ENCODE measurements around the gene CHST11. TPM values are rescaled to one million over a fixed set of nuclear protein-coding genes. Genes with fewer than 3 reads are reported as not detected.

The CHST11 gene
- total RNA-seq, 1 experiment from 2014 or later = 6.7 TPM

DNA sequence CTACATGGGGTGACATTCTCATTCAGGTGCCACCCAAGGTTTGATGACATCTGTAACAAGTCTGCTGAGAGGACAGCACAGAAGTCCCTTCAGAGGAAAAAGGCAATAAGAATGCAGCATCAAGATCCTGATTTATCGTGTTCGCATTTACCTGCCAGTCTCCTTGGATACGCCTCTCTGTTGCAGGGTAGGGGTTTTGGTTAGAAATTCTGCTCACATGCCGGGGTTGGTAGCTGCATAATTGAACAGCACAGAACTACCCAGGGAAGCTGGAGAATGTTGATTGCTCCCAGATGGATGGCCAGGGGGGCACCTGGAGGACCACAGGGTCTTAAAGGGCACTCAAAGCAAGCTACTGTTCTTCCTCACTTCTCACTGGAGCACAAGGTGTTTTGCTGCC is 31.1 kb upstream of the CHST11 start:
- H4K8ac ChIP-seq (replicated peaks; ENCODE audit: insufficient read length, low read depth, low read length) = no peak overlapping the region
- H3K9ac ChIP-seq (ENCODE audit: extremely low read depth, insufficient read length, low read length) = no peak overlapping the region
- Mint-ChIP-seq H3K27me3 (ENCODE audit: low read depth) (peaks cover 7% of the 10 kb centered on the region; the same call in 1 of the 2 replicates), H3K36me3 (ENCODE audit: insufficient read depth in 1 of 3, low read depth in 3 of 3) (peaks cover 2 to 11% (median 10%) of the 10 kb centered on the region in 3 experiments; a peak in 5 of 7 replicates), H3K4me3 (no peak overlapping the region), H3K4me1 (peaks cover 0 to 3% of the 10 kb centered on the region in 2 experiments; a peak in 2 of 4 replicates), H3K9me3 (peaks cover 10 to 13% of the 10 kb centered on the region in 2 experiments; a peak in 4 of 5 replicates), H3K27ac (no peak overlapping the region)
- no peak overlapping the region for H3K4ac ChIP-seq (ENCODE audit: low read depth, low read length)
- no peak overlapping the region for H3K14ac ChIP-seq (ENCODE audit: insufficient read depth, low read length)
- H3K56ac ChIP-seq (ENCODE audit: insufficient read length, low read depth, low read length) = no peak overlapping the region
- no peaks in the 10 kb centered on the region for H3K27me3 ChIP-seq (ENCODE audit: insufficient read depth, low read length)
- H3K4me1 ChIP-seq (ENCODE audit: insufficient read depth, low read length) = no peaks in the 10 kb centered on the region; the same call in 1 of the 2 replicates
- H2BK5ac ChIP-seq (ENCODE audit: insufficient read length, low read length) = no peak overlapping the region
- H2AK5ac ChIP-seq (ENCODE audit: insufficient read length, low read length) = no peak overlapping the region
- H4K5ac ChIP-seq (ENCODE audit: insufficient read length, low read depth, low read length) = no peak overlapping the region
- H3K79me1 ChIP-seq (ENCODE audit: insufficient read depth, low read depth, low read length, poor library complexity, severe bottlenecking) = no peaks in the 10 kb centered on the region
- no peak overlapping the region for H2BK120ac ChIP-seq (ENCODE audit: low read depth, low read length, poor library complexity, severe bottlenecking)
- H3K79me2 ChIP-seq (ENCODE audit: insufficient read depth, low read length) = no peaks in the 10 kb centered on the region
- H3K9me3 ChIP-seq (ENCODE audit: control insufficient read depth, low read depth, low read length) = no peaks in the 10 kb centered on the region
- no peak overlapping the region for H3T11ph ChIP-seq (ENCODE audit: low read length)
- no peak overlapping the region for H2BK15ac ChIP-seq (ENCODE audit: low read depth, low read length)
- TF ChIP-seq, protein P1, sequence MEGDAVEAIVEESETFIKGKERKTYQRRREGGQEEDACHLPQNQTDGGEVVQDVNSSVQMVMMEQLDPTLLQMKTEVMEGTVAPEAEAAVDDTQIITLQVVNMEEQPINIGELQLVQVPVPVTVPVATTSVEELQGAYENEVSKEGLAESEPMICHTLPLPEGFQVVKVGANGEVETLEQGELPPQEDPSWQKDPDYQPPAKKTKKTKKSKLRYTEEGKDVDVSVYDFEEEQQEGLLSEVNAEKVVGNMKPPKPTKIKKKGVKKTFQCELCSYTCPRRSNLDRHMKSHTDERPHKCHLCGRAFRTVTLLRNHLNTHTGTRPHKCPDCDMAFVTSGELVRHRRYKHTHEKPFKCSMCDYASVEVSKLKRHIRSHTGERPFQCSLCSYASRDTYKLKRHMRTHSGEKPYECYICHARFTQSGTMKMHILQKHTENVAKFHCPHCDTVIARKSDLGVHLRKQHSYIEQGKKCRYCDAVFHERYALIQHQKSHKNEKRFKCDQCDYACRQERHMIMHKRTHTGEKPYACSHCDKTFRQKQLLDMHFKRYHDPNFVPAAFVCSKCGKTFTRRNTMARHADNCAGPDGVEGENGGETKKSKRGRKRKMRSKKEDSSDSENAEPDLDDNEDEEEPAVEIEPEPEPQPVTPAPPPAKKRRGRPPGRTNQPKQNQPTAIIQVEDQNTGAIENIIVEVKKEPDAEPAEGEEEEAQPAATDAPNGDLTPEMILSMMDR (conservative IDR thresholded peaks at IDR 0.05) = no peak
- WGBS (ENCODE audit: extremely low coverage, insufficient read length, low lambda C conversion rate) = no CpG with 5 or more reads among the region's 4 CpGs
- H2BK12ac ChIP-seq (ENCODE audit: insufficient read length, low read depth, low read length) = no peak overlapping the region
- DNase-seq = no peak
- no peaks in the 10 kb centered on the region for H4K20me1 ChIP-seq (ENCODE audit: control insufficient read depth, insufficient read depth, insufficient read length)
- H2AFZ ChIP-seq (ENCODE audit: low read length) = no peak overlapping the region
- H3K4me2 ChIP-seq (ENCODE audit: insufficient read depth, insufficient read length, low read length) = no peak overlapping the region
- no peak overlapping the region for H3K23ac ChIP-seq (ENCODE audit: insufficient read length, low read depth, low read length)
- no peak overlapping the region for H3K18ac ChIP-seq (ENCODE audit: insufficient read length, low read depth, low read length)
- H4K91ac ChIP-seq (ENCODE audit: insufficient read length, low read depth, low read length) = no peak overlapping the region
- no peak overlapping the region for H2BK20ac ChIP-seq (ENCODE audit: low read depth, low read length, poor library complexity, severe bottlenecking)
- no peak overlapping the region for H3K27ac ChIP-seq (ENCODE audit: insufficient read length, low read depth, low read length)
- H3K23me2 ChIP-seq (ENCODE audit: insufficient read length, low read depth, low read length, poor library complexity, severe bottlenecking) = no peaks in the 10 kb centered on the region
